GM19193 (cell line): Measurements from ENCODE around the gene TAF1B.

Experiments used
- POLR2A ChIP-seq: IDR thresholded peaks from 4 replicates; pipeline ENCODE4 v1.6.1; 2011; ENCODE audit not compliant: insufficient read depth, insufficient read length; ENCODE audit errors: extremely low read depth

Gene TAF1B

DNA sequence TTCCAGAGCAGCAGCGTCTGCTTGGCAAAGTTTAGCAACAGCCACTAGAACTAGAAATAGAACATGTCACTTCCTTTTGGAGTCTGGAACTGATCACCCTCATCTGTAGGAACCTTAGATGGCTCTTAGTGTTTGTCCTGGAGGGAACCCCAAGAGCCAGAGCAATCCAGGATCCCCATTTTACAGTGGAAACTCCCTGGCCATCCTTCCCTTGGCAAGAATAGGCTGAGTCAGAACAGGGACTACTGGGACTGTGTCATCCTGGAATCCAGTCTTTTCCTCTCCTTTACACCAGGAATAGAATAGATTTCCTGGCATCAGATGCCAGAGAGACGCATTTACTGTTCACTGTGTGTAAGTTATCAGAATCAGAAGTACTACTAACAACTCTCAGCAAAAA is 75.0 kb downstream of the TAF1B start:
- TF ChIP-seq POLR2A: no peak

DNA sequence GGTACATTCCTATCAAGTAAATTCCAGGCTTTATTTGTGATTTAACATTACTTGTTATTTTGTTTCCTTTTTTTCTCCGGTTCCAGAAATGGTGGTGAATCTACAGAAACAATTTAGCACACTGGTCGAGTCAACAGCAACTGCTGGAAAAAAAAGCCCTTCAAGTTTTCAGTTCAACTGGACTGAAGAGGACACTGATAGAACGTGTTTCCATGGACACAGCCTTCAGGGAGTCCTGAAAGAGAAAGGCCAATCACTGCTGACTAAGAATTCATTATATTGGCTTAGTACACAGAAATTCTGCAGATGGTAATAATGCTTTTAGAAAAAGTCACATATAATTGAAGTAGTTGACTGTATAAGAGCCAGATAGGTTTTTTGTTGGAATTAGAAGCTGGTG is 76.2 kb downstream of the TAF1B start:
- no peak for TF ChIP-seq POLR2A

DNA sequence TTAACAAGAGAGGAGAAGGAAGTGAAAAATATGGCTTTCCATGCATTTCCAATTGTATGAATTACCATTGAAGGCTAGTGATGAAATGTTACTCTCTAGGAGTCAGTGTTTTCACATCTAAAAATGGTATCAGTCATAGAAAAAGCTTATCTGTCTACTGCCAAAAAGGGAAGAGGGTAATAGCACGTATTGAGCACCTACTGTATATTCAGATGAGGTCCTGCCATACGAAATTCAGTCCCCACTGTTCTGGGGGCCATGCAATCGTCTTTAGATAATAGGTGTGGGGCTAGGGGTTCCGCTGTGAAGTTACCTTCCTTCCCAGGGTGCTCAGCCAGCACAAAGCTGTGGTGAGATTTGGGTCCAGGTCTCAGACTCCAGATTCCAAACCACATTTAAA is 94.0 kb downstream of the TAF1B start:
- TF ChIP-seq POLR2A: no peak

DNA sequence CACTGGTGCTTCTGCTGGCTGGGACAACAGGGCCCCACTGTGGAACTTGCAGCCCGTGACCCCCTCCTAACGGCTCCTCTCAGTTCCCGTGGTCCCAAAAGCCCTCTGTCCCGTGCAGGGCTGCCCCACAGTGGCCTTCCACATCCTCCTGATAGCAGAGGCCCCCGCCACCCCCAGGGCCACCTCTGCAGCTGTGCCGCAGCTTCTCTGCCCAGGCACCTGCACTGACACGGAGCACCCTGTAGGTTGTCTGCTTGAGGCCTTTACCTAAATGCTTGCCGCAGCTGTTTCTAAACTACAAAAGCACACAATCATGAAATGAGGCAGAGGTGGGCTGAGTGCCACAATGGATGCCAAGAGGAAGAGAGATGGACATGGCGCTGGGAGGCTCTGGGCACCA is 94.7 kb downstream of the TAF1B start:
- no peak for TF ChIP-seq POLR2A

DNA sequence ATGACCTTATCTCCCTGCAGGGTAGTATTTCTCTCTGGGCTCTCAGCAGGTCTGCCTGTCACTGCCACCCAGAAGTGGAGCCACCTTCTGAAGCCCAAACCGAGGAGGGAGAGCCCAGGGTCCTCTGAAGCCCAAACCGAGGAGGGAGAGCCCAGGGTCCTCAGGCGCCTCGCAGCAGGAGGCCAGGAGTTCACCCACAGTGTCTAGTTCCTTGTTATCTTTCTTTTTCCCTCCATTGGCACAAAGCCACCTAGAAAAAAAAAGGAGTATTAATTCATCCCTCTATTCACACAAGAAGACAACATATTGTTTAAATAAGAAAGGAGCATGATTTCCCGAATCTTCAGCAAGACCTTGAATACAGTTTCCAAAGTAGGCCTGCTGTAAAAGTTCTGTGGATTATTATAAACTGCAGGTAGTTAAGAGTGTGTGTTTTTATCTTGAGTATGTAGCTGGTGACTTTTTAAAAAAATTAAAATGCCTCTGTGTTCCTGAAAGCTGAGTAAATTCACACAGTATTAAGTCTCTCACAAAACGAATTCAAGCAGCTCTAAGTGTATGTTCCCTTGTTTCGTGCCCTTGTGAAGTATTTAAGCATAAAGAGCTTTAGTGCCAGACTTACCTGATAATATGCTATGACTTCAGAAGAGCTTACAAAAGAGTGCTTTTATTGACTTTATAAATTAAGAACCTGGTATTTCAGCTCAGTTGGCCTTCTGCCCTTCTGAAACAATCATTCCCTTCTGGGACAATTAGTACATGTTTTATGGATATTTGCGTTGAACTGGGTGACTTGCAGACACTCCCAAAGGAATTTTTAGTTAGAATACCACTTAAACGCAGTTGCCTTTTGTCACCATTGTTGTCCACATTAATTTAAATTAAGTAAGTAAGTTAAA is 96.6 kb downstream of the TAF1B start:
- TF ChIP-seq POLR2A: no peak

DNA sequence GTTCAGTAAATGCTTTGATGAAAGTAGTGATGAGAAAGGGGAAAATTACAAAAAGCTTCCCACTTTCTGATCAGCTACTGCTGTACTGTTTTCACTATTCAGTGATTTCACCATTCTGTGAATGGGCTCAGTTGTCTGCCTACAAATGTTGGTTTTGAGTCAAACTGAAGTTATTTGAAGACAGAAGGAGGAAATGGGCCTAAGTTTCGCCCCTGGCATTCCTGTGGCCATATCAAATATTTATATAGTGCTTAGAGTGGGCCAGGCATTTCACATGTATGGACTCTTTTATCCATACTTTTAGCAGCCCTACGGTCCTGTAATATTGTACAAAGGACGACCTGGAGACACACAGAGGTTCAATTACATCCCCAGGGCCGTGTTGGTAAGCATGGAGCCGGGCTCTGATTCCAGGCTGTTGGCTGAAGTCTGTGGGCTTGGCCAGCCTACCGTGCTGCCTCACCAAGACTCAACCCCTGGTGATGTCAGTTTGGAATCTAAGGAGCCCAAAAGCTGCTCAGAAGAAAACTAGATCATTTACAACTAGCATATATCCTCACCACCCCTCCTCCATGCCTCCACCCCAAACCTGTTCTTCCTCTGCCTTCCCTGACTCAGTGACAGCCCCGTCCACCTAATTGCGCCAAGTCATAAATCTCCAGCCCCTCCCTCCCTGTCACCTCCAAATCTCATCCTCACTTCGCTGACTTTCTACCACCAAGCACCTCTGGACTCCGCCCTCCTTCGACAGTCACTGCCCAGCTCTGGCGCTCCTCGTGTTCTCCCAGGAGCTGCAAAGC is 98.1 kb downstream of the TAF1B start:
- TF ChIP-seq POLR2A: no peak

DNA sequence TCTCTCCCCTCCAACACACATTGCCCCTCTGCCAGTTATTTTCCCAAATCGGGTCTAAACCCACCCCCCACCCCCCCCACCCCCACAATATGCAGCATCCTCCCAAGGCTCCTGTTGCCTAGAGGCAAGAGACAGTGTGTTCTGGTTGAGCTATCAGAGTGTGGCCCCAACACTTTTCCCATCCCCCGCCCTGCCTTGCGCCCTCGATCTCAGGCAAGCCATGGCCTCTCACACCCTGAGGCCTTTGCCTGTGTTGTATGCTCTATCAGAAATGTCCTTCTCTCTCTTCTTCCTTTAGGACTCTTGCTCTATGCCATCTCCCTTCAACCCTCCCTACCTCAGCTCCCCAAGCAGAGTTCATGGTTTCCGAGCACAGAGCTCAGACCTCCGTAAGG is 98.7 kb downstream of the TAF1B start:
- TF ChIP-seq POLR2A: no peak

DNA sequence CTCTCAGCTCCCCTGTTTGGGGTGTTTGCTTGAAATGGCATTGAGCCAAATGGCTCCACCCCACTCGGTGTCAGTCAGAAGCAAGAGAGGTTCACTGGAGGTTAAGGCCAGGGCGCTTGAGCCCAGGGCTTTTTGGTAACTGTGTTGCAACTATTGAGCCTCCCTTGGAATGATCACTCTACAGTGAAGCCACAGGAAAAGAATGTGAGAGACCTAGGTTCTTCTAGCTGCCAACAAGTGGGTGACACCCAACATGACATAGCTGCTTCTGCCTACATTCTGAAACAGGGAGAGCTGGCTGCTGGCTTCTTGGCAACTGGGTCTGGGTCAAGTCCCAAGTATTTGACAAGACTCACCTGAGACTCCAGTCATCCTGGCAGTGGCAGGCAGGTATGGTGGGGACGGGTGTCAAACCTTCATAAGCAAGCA is 101.1 kb downstream of the TAF1B start:
- no peak for TF ChIP-seq POLR2A

DNA sequence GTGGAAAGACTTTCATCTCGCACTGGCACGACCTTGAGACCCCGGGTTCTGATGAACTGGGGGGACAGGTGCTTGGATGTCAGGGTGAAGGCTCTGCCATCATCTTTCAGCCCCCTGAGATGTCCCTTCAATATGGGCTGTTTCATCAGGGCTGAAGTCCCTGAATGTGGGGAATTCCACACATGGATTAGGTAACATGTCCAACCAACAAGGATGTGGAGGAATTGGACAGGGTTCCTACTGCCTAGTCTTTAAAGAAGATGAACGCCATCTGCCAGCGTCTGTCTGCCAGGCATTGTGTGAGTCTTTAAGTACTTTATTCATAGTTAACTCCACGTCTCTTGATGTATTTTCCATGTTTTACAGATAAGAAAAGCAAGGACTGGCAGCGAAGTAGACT is 102.3 kb downstream of the TAF1B start:
- TF ChIP-seq POLR2A: no peak

DNA sequence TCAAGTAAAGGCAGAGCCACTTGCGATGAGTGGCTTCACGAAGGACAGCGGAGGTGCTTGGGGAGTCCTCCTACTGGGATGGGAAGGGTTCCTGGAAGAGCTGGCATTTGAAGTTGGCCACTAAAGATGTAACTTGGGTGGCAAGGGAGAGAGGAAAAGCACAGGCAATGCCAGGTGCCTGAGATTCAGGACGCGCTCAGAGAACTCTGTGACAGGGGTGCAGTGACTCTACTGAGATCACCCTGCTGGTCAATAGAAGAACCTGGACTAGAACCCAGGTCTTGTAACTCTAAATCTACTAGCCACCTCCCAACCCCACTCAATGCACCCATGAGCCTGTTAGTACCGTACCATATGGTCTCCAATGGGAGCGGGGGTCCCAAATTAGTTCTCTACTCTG is 102.8 kb downstream of the TAF1B start:
- no peak for TF ChIP-seq POLR2A

DNA sequence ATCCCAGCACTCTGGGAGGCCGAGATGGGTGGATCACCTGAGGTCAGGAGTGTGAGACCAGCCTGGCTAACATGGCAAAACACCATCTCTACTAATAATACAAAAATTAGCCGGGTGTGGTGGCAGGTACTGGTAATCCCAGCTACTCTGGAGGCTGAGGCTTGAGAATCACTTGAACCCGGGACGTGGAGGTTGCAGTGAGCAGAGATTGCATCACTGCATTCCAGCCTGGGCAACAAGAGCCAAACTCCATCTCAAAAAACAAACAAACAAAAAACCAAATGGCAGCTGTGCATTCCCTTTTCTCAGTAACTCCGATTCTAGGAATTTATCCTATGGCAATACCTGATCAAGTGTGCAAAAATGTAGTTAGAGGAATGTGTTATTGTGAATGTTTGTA is 103.5 kb downstream of the TAF1B start:
- TF ChIP-seq POLR2A: no peak

DNA sequence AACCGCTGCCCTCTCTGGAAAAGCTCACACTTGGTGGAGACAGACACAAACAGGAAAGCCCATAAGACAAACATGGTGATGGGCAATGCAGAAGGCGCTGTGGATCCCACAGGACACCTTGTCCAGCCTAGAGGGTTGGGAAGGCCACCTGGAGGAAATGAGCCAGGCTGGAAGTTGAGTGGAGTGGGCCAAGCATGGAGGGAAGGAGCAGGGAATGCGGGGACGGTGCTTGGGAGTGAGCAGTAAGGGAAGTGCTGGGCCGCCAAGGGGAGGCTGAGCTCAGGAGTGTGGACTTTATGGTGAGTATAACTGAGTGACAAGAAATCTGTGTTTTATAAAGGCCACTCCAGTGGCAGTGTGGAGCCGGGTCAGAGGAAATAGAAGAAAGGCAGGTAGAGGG is 105.4 kb downstream of the TAF1B start:
- no peak for TF ChIP-seq POLR2A

DNA sequence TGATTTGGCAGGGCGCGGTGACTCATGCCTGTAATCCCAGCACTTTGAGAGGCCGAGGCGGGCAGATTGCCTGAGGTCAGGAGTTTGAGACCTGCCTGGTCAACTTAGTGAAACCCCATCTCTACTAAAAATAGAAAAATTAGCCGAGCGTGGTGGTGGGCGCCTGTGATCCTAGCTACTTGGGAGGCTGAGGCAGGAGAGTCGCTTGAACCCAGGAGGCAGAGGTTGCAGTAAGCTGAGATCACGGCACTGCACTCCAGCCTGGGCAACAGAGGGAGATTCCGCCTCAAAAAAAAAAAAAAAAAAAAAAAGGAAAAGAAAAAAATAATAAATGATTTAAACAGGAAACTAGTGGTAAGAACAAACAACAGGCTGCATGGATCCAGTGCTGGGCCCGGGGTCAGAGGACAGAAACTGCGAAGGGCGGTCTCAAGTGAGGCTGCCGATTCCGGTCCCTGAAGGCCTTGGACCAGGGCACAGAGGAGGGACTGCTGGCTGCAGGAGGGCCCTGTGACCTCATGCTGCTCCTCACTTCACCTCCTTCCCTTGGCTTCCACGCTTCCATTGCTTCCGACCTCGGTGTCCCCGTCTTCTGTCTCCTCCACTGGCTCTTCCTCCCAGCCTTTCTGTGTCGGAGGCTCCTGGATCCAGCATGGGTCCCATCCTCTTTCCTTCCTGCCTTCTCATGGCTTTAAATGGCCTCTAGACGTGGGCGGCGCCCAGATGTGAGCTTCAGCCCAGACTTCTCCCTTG is 106.1 kb downstream of the TAF1B start:
- TF ChIP-seq POLR2A: no peak

DNA sequence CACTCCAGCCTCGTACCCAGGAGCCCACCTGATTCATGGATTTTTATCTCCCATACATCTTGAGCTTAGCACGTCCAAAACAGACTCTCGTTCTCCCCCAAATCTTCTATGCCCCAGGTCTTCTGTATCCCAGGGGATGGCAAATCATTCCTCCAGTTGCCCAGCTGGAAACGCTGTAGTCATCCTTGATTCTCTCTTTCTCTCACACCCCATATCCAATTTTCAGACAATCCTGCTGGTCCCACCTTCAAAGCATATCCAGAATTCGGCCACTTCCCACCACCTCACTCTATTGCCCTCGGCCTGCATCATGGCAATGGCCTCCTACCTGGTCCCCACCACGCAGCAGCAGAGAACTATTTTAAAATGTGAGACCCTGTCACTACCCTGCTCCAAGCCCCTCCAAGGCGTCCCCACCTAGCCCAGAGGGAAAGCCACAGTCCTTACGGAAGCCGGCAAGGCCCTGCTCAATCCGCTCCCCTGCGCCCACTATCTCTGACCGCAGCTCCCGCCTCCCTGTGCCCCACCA is 106.8 kb downstream of the TAF1B start:
- TF ChIP-seq POLR2A: no peak

DNA sequence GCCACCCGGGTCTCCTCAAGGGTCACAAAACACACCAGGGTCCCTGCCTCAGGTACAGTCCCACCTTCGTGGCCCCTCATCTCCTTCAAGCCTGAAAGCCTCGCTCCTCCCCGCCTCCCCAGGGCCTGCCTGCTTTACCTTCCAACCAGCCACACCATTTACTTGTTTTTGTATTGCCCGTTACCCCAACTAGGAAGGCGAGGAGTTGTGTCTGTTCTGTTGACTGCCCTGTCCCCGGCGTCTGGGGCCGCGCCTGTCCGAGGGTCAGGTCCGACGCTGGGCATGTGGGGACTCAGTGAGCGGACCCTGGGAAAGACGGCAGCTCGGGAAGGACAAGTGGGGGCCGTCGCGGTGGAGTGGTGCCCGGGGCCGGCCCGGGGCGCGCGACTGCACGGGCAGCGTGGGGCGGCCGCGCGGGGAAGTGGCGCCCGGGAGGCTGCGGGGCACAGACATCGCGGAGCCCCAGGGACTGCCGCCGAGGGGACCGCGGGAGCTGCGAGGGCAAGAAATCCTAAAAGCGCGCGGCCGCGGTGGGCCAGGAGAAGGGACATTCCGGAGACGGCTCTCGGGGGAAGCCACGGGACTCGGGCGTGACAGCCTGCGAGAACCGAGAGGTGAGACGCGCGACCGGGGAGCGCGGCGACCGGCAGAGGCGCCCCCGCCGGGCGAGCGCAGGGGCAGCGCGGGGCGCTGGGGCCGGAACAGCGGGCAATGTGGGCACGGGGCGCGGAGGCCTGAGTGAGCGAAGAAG is 107.4 kb downstream of the TAF1B start:
- TF ChIP-seq POLR2A: no peak

DNA sequence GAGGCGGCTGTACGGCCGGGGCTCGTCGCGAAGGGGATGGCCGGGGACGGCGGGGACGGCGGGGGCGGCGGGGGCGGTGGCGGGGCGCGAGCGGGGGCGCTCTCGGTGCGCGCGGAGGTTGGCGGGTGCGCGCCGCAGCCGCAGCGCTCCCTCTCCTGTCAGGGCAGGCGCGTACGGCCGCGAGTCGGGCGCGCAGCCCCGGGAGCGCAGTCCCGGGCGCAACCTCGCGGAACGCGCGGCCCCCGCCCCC is 107.9 kb downstream of the TAF1B start:
- no peak for TF ChIP-seq POLR2A
